Stimulated activated naive CD8-positive, alpha-beta T cell treated with anti-CD3 and anti-CD28 coated beads, Interleukin-15, Interleukin-2, amounts not matched to agents 100 U/mL and 50 U/mL, for 24 hours (primary cell): ENCODE data around the gene UGT1A1.

Experiments used
- ATAC-seq: fragments of 150-1000 bp; cut with Tn5 transposase; one replicate; pipeline ENCODE4 v1.10.0; 2021
- DNase-seq: peaks from one replicate; pipeline ENCODE4 v3.0.0; 2021

UGT1A1 gene

DNA sequence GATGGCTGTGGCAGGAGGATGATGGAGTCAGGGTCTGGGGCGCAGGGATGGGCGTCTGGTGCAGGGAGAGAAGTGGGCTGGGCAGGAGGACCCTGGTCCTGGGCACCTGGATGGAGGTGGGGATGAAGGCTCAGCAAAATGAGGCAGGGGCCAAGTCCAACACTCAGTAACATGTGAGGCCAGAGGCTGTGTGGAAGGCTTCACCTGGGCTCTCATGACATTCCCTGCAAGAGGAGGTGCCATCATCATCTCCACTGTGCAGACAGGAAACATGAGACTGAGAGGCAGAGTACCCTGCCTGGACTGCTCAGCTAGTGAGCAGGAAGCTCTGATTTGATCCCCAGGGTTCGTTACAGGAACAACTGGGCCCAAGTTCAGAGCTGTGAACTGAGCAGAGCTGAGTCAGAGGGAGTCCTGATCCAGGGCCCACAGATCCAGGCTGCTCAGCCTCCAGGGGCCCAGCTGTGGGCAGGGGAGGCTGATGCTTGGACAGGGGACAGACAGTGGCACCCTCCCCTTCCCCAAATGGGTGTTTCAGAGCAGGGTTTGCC lies 57.4 kb downstream of the UGT1A1 start:
- ATAC-seq (no peak), DNase-seq (no peak)

DNA sequence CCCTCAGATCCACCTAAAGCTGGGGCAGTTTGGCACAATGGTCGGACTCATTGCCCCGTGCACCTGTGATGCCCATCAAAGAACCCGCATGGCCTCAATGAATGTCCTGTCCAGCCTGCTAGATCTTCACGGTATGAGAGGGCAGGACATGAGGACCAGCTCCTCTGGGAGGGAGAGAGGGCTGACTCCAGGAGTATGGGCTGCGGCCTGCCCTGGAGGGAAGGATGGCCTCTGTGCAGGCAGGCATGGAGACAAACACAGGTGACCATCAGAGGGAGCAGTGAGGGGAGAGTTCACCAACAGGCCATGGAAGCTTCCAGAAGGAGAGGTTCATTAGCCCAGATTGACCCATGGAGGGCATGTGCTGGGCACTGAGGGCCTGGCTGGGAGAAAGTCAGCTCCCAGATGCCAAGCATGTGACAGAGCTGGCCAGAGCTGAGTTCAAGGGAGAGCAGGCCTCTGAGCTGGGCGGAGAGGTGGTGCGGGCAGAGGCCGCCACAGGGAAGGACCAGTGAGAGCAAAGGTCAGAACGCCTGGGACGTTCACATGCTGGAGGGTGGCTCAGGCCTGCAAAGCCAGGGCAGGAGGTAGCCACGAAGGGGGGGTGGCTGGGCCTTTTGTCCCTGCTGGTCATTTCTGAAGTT lies 58.0 kb downstream of the UGT1A1 start:
- DNase-seq: no peak

GRCh38 chr2:233818639-233819621 lies 58.9 kb downstream of the UGT1A1 start:
- no peak for ATAC-seq
- DNase-seq: no peak

More for the DNA sequence above, 58.0 kb downstream of the UGT1A1 start:
- no peak for ATAC-seq

GRCh38 chr2:233819884-233820773 lies 60.1 kb downstream of the UGT1A1 start:
- ATAC-seq (no peak), DNase-seq (no peak)

GRCh38 chr2:233820774-233821105 lies 60.7 kb downstream of the UGT1A1 start:
- DNase-seq: no peak
- ATAC-seq: no peak

GRCh38 chr2:233821196-233821595 lies 61.1 kb downstream of the UGT1A1 start:
- no peak for ATAC-seq
- DNase-seq: no peak

DNA sequence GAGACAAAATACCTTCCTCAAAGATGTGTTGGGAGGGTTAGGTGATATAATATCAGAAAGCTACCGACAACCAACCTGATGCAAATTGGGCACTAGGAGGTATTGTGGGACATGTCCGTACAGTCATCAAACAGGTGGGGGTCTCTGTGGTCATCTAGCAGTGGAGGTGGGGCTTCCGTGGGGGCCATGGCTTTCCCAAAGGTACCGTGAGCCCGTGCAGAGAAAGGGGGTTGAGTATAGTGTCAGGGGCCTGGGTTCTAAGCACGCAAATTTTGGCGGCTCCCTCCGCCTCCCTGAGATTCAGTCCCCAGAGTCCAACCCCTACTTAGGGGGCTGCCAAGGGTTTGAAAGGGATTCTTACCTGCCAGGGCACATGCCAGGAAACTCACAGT lies 61.6 kb downstream of the UGT1A1 start:
- DNase-seq (no peak), ATAC-seq (no peak)

DNA sequence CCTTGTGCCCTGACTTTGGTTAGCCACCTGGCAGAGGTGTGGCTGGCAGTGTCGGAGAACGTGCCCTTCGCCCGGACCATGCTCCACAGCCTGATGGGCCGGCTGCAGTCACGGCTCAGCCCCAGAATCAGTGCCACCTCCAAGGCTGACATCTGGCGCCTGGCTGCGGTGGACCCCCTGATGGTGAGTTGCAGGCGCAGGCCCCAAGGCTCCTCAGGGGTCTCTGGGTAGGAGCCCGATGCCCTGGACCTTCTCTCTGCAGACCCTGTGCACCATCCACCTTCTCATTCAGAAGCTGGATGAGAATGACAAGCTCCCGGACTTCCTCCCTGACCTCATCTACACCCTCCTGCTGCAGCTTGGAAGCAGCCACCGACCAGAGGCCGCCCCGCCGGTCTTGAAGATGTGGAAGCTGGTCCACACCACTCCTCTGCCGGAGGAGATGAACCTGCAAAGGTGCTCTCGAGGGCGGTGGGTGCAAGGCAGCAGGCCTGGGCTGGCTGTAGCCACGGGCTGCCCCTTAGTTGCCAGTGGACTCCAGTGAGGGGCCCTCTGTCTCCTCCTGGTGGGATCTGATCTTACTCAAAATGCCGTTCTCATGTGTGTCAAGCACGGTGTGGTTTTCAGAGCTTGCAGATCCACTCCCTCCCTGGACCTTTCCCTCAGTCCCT lies 62.2 kb downstream of the UGT1A1 start:
- DNase-seq (no peak), ATAC-seq (no peak)
